ACC112 (cell line): Measurements from ENCODE around the gene VPS9D1.

ENCODE experiments used
- H2AFZ ChIP-seq: fragments of 200-600 bp; sonication (generic); one replicate; pipeline ENCODE4 v1.6.0; 2017; ENCODE audit warnings: antibody characterized with exemption, low read length; ENCODE audit not compliant: unreplicated experiment
- H3K27ac ChIP-seq: fragments of 200-600 bp; sonication (generic); 2 replicates; pipeline ENCODE4 v1.5.1; 2014; ENCODE audit warnings: low read depth, mild to moderate bottlenecking, antibody characterized with exemption, low read length, moderate library complexity
- H3K27me3 ChIP-seq: fragments of 200-600 bp; sonication (generic); 2 replicates; pipeline ENCODE4 v1.6.1; 2014; ENCODE audit warnings: mild to moderate bottlenecking, antibody characterized with exemption, low read length, moderate library complexity, mixed read lengths; ENCODE audit not compliant: insufficient read depth
- H3K36me3 ChIP-seq: fragments of 200-600 bp; sonication (generic); 2 replicates; pipeline ENCODE4 v1.6.1; 2016; ENCODE audit warnings: mild to moderate bottlenecking, antibody characterized with exemption, low read length, moderate library complexity, mixed read lengths; ENCODE audit not compliant: insufficient read depth
- H3K4me1 ChIP-seq: fragments of 200-600 bp; sonication (generic); one replicate; pipeline ENCODE4 v1.6.1; 2016; ENCODE audit warnings: low read length, mixed read lengths; ENCODE audit not compliant: insufficient read depth, unreplicated experiment, control insufficient read depth
- H3K4me3 ChIP-seq: fragments of 200-600 bp; sonication (generic); 2 replicates; pipeline ENCODE4 v1.5.1; 2014; ENCODE audit warnings: mild to moderate bottlenecking, low read depth, low read length
- H3K79me2 ChIP-seq: fragments of 200-600 bp; sonication (generic); one replicate; pipeline ENCODE4 v1.6.0; 2016; ENCODE audit warnings: low read length; ENCODE audit not compliant: control insufficient read depth, unreplicated experiment, insufficient read depth

Gene VPS9D1

DNA sequence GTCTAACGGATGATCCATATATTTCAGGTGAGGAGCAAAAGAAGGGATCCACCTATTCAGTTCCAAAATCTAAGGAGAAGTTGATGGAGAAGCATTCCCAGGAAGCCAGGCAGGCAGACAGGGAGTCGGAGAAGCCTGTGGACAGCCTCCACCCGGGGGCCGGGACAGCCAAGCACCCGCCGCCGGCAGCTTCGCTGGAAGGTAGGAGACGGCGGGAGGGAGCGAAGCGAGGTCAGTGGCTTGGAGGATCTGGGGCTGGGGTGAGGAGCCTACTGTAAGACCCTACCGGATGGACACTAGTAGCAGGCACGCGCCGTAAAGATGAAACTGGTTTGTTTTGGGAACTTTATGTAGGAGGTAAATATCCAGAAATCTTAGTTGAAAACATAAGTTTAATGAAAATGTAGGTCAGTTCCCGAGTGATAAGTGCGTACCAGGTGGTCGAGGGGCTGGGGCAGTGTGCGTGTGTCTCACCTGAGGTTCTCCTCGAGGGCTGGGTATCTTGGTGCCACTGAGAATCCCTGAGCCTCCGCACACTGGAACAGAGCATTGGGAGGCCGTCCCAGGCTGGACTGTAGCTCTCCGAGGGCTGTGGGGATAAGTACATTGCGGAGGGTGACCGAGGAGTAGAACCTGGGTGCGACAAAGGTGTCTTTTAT is 62.3 kb downstream of the VPS9D1 start:
- H3K27me3 ChIP-seq = no peaks in the 10 kb centered on the region

DNA sequence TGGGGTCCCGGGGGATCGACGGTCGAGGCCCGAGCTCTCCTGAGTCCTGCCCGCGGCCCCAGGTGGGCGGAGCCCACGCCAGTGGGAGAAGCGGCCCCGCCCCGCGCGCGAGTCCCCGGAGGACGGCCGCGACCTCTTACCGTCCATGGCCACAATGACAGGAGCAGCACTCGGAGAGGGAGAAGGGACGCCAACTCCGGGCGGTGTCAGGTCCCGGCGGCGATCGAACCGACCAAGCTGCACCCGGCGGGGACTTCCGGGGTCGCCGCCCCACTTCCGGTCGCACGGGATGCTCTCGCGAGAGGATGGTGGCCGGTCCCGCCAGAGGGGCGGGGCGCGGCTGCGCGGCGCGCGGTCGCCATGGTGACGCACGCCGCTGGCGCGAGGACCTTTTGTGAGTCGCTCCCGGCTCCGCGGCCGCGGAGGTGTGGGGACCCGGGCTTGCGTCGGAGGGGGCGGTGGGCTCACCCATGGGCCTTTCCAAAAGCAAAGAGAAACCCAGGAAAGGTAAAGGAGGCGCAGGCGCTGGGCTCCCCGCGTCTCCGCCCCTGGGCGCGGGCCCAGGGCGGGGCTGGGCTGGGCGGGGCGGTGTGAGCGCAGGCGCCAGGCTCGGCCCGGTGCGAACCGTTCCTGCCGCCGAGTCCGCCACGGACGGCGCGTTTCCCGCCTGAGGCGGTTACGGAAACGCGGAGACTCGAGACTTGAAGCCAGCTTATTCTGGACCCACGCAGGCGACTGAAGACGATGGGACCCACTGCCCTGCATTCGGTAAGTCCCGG is 63.1 kb downstream of the VPS9D1 start, which contains the start of the genes CHMP1A and SPATA33:
Gene CHMP1A (minus strand): TSS at position 267 of the 779 bp plus-strand sequence. CDS start 120 bp downstream, at position 147.
Gene SPATA33 (plus strand): TSS at position 395 of the 779 bp plus-strand sequence. CDS start 76 bp downstream, at position 471.
- peaks cover 6% of the 10 kb centered on the region; the same call in 1 of the 2 replicates for H3K36me3 ChIP-seq
- peak within 1 kb of the TSS; percentile 73 for H3K27ac ChIP-seq
- peaks cover 65% of the 10 kb centered on the region for H3K79me2 ChIP-seq
- peaks cover 6% of the 10 kb centered on the region for H3K4me1 ChIP-seq
- H3K27me3 ChIP-seq = no peaks in the 10 kb centered on the region
- peak within 1 kb of the TSS; percentile 98 for H3K4me3 ChIP-seq
- H2AFZ ChIP-seq = peak within 1 kb of the TSS; percentile 97

More for the DNA sequence above, 62.3 kb downstream of the VPS9D1 start:
- Histone ChIP-seq H3K27ac (peak overlapping the region; percentile 73), H3K4me1 (peaks cover 6% of the 10 kb centered on the region), H3K79me2 (peaks cover 64% of the 10 kb centered on the region), H2AFZ (peak overlapping the region; percentile 97), H3K4me3 (peak overlapping the region; percentile 98), H3K36me3 (peaks cover 6% of the 10 kb centered on the region; the same call in 1 of the 2 replicates)
